H1 (cell line): ENCODE measurements around the gene TYR. TPM values are rescaled to one million over a fixed set of nuclear protein-coding genes. Genes with fewer than 3 reads are reported as not detected.

Experiments
- CTCF ChIA-PET: fragments of 300-600 bp; sonication (Branson Sonifier 250); formaldehyde crosslinking; loops from one replicate; lab custom pipeline; 2021; ENCODE audit not compliant: partially characterized antibody; lab: Charles Lee
- POLR2A ChIA-PET: fragments of 300-600 bp; sonication (Branson Sonifier 250); formaldehyde crosslinking; loops from one replicate; lab custom pipeline; 2021; ENCODE audit warnings: inconsistent platforms; ENCODE audit not compliant: partially characterized antibody; lab: Charles Lee
- DNase-seq, 2 experiments: peaks; one replicate each; pipeline versions ENCODE4 v3.0.0 to v3.0.0-alpha.2; 2010 to 2022; ENCODE audit warnings: low spot score in 2 of 2, low read depth in 1 of 2, mixed read lengths in 1 of 2
- FAIRE-seq: peaks from 2 replicates; lab custom pipeline; 2011; peaks lifted over from hg19 to GRCh38; lab: Jason Lieb, UNC
- H2AFZ ChIP-seq: 2 replicates; pipeline ENCODE4 v1.8.1; 2012; ENCODE audit warnings: low read length, inconsistent platforms
- H2AK5ac ChIP-seq: 2 replicates; pipeline ENCODE4 v1.6.1; 2013; ENCODE audit warnings: low read depth, low read length
- H2BK120ac ChIP-seq: replicated peaks from 2 replicates; pipeline ENCODE3; 2013; ENCODE audit warnings: low read depth, low read length, inconsistent platforms
- H2BK12ac ChIP-seq: 2 replicates; pipeline ENCODE4 v1.6.1; 2013; ENCODE audit warnings: low read depth, low read length
- H2BK15ac ChIP-seq: 2 replicates; pipeline ENCODE4 v1.6.1; 2013; ENCODE audit warnings: low read length
- H2BK20ac ChIP-seq: 2 replicates; pipeline ENCODE4 v1.6.1; 2013; ENCODE audit warnings: low read length
- H2BK5ac ChIP-seq: 2 replicates; pipeline ENCODE4 v1.6.1; 2013; ENCODE audit warnings: low read depth, low read length
- H3K14ac ChIP-seq: 2 replicates; pipeline ENCODE4 v1.6.1; 2013; ENCODE audit warnings: inconsistent platforms; ENCODE audit not compliant: insufficient read length
- H3K18ac ChIP-seq: 2 replicates; pipeline ENCODE4 v1.6.1; 2013; ENCODE audit warnings: low read length; ENCODE audit errors: extremely low read depth
- H3K23ac ChIP-seq: 2 replicates; pipeline ENCODE4 v1.6.1; 2013; ENCODE audit warnings: inconsistent platforms; ENCODE audit not compliant: insufficient read length
- H3K23me2 ChIP-seq: 2 replicates; pipeline ENCODE4 v1.6.1; 2013; ENCODE audit warnings: low read depth, low read length
- H3K27ac ChIP-seq: 2 replicates; pipeline ENCODE4 v1.6.1; 2011; ENCODE audit warnings: low read depth, low read length, inconsistent platforms
- H3K27me3 ChIP-seq, 4 experiments: replicated peaks in 1 of 4; 1 replicate in 1 of 4; 2 replicates in 3 of 4; pipeline versions ENCODE4 v1.6.1 to v1.8.1; 2011 to 2013; ENCODE audit warnings: low read length in 3 of 4, mild to moderate bottlenecking in 3 of 4, inconsistent platforms in 2 of 4, mixed read lengths in 2 of 4, moderate library complexity in 1 of 4; ENCODE audit not compliant: control insufficient read depth in 3 of 4, insufficient read depth in 3 of 4; ENCODE audit errors: extremely low read depth in 1 of 4
- H3K36me3 ChIP-seq, 4 experiments: 2 replicates each; pipeline versions ENCODE4 v1.6.1 to v1.8.1; 2011 to 2013; ENCODE audit warnings: mild to moderate bottlenecking in 4 of 4, low read length in 3 of 4, moderate library complexity in 2 of 4, control low read depth in 1 of 4, inconsistent platforms in 1 of 4; ENCODE audit not compliant: insufficient read depth in 4 of 4, control insufficient read depth in 2 of 4
- H3K4ac ChIP-seq: replicated peaks from 2 replicates; pipeline ENCODE3; 2013; ENCODE audit warnings: low read length, low read depth, mixed read lengths, inconsistent platforms; ENCODE audit not compliant: insufficient read length
- H3K4me1 ChIP-seq, 4 experiments: replicated peaks in 1 of 4; 1 replicate in 1 of 4; 2 replicates in 3 of 4; pipeline versions ENCODE4 v1.6.1 to v1.8.1; 2011 to 2013; ENCODE audit warnings: low read length in 3 of 4, inconsistent platforms in 2 of 4, mixed read lengths in 1 of 4; ENCODE audit not compliant: insufficient read depth in 4 of 4, control insufficient read depth in 3 of 4
- H3K4me2 ChIP-seq, 2 experiments: 2 replicates each; pipeline versions ENCODE4 v1.6.1 to v1.8.1; 2011 to 2013; ENCODE audit warnings: low read depth in 2 of 2, low read length in 2 of 2, control low read depth in 1 of 2, inconsistent platforms in 1 of 2, mild to moderate bottlenecking in 1 of 2; ENCODE audit not compliant: insufficient read depth in 1 of 2
- H3K4me3 ChIP-seq, 4 experiments: fragments of 200-600, 300-600 bp in 1 of 4; sonication (generic), shearing (Covaris generic), sonication (Bioruptor Twin) in 1 of 4; 2 replicates each; pipeline versions ENCODE4 v1.5.1 to v1.8.1; 2011 to 2016; ENCODE audit warnings: low read length in 4 of 4, low read depth in 3 of 4, control low read depth in 2 of 4, inconsistent platforms in 2 of 4, mild to moderate bottlenecking in 2 of 4, mixed read lengths in 1 of 4, moderate library complexity in 1 of 4; ENCODE audit not compliant: insufficient read depth in 2 of 4; ENCODE audit errors: extremely low read depth in 1 of 4
- H3K56ac ChIP-seq: replicated peaks from 2 replicates; pipeline ENCODE3; 2013; ENCODE audit warnings: low read depth, mild to moderate bottlenecking, mixed read lengths, low read length, inconsistent platforms; ENCODE audit not compliant: insufficient read length
- H3K79me1 ChIP-seq: 2 replicates; pipeline ENCODE4 v1.6.1; 2013; ENCODE audit warnings: low read depth, low read length, control low read depth
- H3K79me2 ChIP-seq, 2 experiments: 2 replicates each; pipeline versions ENCODE4 v1.6.1 to v1.8.1; 2012 to 2013; ENCODE audit warnings: low read length in 2 of 2, mild to moderate bottlenecking in 2 of 2, inconsistent platforms in 1 of 2; ENCODE audit not compliant: insufficient read depth in 2 of 2, control insufficient read depth in 1 of 2
- H3K9ac ChIP-seq, 4 experiments: replicated peaks in 1 of 4; 1 replicate in 1 of 4; 2 replicates in 3 of 4; pipeline versions ENCODE4 v1.6.1 to v1.8.1; 2011 to 2013; ENCODE audit warnings: low read depth in 3 of 4, low read length in 3 of 4, control low read depth in 2 of 4, mild to moderate bottlenecking in 2 of 4, moderate library complexity in 2 of 4, inconsistent platforms in 1 of 4; ENCODE audit errors: extremely low read depth in 1 of 4
- H3K9me3 ChIP-seq, 2 experiments: 2 replicates each; pipeline versions ENCODE4 v1.6.1 to v1.8.1; 2012 to 2013; ENCODE audit warnings: mild to moderate bottlenecking in 2 of 2, moderate library complexity in 2 of 2, control low read depth in 1 of 2, inconsistent platforms in 1 of 2, low read depth in 1 of 2, low read length in 1 of 2, mixed read lengths in 1 of 2; ENCODE audit not compliant: insufficient read depth in 2 of 2
- H4K20me1 ChIP-seq, 2 experiments: replicated peaks in 1 of 2; 2 replicates each; pipeline versions ENCODE3 to v1.8.1; 2011 to 2013; ENCODE audit warnings: inconsistent platforms in 2 of 2, low read length in 2 of 2, mild to moderate bottlenecking in 1 of 2; ENCODE audit not compliant: insufficient read depth in 2 of 2, control insufficient read depth in 1 of 2
- H4K5ac ChIP-seq: 2 replicates; pipeline ENCODE4 v1.6.1; 2013; ENCODE audit warnings: low read length, low read depth, mixed read lengths, inconsistent platforms; ENCODE audit not compliant: insufficient read length
- H4K8ac ChIP-seq: 2 replicates; pipeline ENCODE4 v1.8.0; 2013; ENCODE audit warnings: mild to moderate bottlenecking, moderate library complexity, low read length, inconsistent platforms; ENCODE audit not compliant: insufficient read depth; ENCODE audit errors: extremely low read depth
- H4K91ac ChIP-seq: replicated peaks from 2 replicates; pipeline ENCODE3; 2013; ENCODE audit warnings: low read length, mixed read lengths, inconsistent platforms; ENCODE audit not compliant: insufficient read length
- SP2 ChIP-seq: IDR thresholded peaks from 2 replicates; pipeline ENCODE4 v1.6.1; 2012; ENCODE audit warnings: mild to moderate bottlenecking, low read length, inconsistent platforms
- WGBS, 2 experiments: shearing (Covaris generic) in 1 of 2; methylation state at CpG; one replicate each; pipeline versions ENCODE4 v1.1.6 to v1.1.7; 2013 to 2015; ENCODE audit warnings: low lambda C conversion rate in 2 of 2, mixed read lengths in 2 of 2, inconsistent platforms in 1 of 2, low coverage in 1 of 2, missing lambda C conversion rate in 1 of 2; ENCODE audit not compliant: insufficient replicate concordance in 2 of 2, insufficient coverage in 1 of 2, insufficient read length in 1 of 2; ENCODE audit errors: extremely low coverage in 1 of 2, missing lambda C conversion rate in 1 of 2; 5-methylcytosine and 5-hydroxymethylcytosine counted together
- polyA plus RNA-seq, 7 experiments: library from polyadenylated mRNA; depleted of rRNA in 3 of 7; stranded (reverse) in 5 of 7; unstranded in 2 of 7; fragments of >200 nt in 5 of 7; fragments of 200-250 nt in 2 of 7; gene quantifications; 1 replicate in 5 of 7; 2 replicates in 1 of 7; 4 replicates in 1 of 7; pipeline versions ENCODE4 v1.2.1 to v1.2.3, GENCODE V29; 2011 to 2013; ENCODE audit warnings: missing spikeins in 2 of 7, mixed read lengths in 2 of 7
- total RNA-seq: library from RNA; stranded (reverse); fragmentation: NEBNext Ultra II Directional; extraction: Animal tissue kit (Norgen Biotek cat#: 25700); gene quantifications from 2 replicates; pipeline ENCODE4 v1.2.1, GENCODE V29; 2021
- TF ChIP-seq, protein P1 (sequence below): IDR thresholded peaks from 2 replicates; pipeline ENCODE4 v1.6.1; 2011; ENCODE audit warnings: low read length, improper control_type of control experiment
- TF ChIP-seq, protein P2 (sequence below): IDR thresholded peaks from 2 replicates; pipeline ENCODE4 v1.6.1; 2012; ENCODE audit warnings: low read length, inconsistent platforms

TYR gene
- total and polyA plus RNA-seq, 2 of the 8 experiments (the other 6 are each of a cell fraction or from before 2014, with no cell fraction given) = not detected

DNA sequence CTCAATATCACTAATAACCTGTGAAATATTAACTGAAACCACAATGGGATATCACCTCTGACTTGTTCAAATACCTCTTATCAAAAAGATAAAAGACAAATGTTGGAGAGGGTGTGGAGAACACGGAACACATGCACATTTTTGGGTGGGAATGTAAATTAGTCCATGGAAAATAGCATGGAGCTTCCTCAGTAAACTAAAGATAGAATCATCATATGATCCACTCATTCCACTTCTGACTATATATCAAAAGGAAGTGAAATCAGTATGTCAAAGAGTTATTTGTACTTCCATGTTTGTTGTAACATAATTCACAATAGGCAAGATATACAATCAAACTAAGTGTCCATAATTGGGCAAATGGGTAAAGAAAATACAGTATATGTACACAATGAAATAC lies 57.4 kb downstream of the TYR start:
- H2AK5ac ChIP-seq = no peak overlapping the region
- H2BK15ac ChIP-seq = no peak overlapping the region
- ChIA-PET POLR2A (interaction anchor here (0.6 kb wide), 1 partner anchor 1118 kb away, joined by 3 read pairs; no protein-coding TSS in a partner anchor), CTCF (interaction anchor here (0.6 to 2.2 kb wide), 3 partner anchors 12 to 1092 kb away, joined by 3 to 8 read pairs (median 3); no protein-coding TSS in a partner anchor)
- H3K4me1 ChIP-seq = no peaks in the 10 kb centered on the region
- H2BK20ac ChIP-seq = no peak overlapping the region
- WGBS, 2 experiments = 88% methylated on average over 1 of the region's 1 CpG; no CpG with 5 or more reads in 1 of the 2 experiments
- no peak overlapping the region for H3K56ac ChIP-seq
- H2BK12ac ChIP-seq = no peak overlapping the region
- no peaks in the 10 kb centered on the region for H3K79me2 ChIP-seq
- no peak overlapping the region for H3K18ac ChIP-seq
- DNase-seq (no peak), FAIRE-seq (no peak)
- H3K79me1 ChIP-seq = no peaks in the 10 kb centered on the region
- H4K91ac ChIP-seq = no peak overlapping the region
- no peaks in the 10 kb centered on the region for H3K9me3 ChIP-seq
- H3K23ac ChIP-seq = no peak overlapping the region
- H3K4me3 ChIP-seq = no peak overlapping the region
- no peaks in the 10 kb centered on the region for H3K27me3 ChIP-seq
- no peak overlapping the region for H2AFZ ChIP-seq
- no peak overlapping the region for H3K9ac ChIP-seq
- H2BK5ac ChIP-seq = no peak overlapping the region
- no peak overlapping the region for H3K4me2 ChIP-seq
- H4K20me1 ChIP-seq = no peaks in the 10 kb centered on the region
- H4K8ac ChIP-seq = no peak overlapping the region
- H2BK120ac ChIP-seq = no peak overlapping the region
- no peak overlapping the region for H3K27ac ChIP-seq
- no peak overlapping the region for H4K5ac ChIP-seq
- H3K14ac ChIP-seq = no peak overlapping the region
- peaks cover 2% of the 10 kb centered on the region; the same call in 1 of the 2 replicates for H3K23me2 ChIP-seq
- no peaks in the 10 kb centered on the region for H3K36me3 ChIP-seq
- H3K4ac ChIP-seq = no peak overlapping the region
- TF ChIP-seq, protein P1, sequence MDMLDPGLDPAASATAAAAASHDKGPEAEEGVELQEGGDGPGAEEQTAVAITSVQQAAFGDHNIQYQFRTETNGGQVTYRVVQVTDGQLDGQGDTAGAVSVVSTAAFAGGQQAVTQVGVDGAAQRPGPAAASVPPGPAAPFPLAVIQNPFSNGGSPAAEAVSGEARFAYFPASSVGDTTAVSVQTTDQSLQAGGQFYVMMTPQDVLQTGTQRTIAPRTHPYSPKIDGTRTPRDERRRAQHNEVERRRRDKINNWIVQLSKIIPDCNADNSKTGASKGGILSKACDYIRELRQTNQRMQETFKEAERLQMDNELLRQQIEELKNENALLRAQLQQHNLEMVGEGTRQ = no peak
- TF ChIP-seq, protein P2, sequence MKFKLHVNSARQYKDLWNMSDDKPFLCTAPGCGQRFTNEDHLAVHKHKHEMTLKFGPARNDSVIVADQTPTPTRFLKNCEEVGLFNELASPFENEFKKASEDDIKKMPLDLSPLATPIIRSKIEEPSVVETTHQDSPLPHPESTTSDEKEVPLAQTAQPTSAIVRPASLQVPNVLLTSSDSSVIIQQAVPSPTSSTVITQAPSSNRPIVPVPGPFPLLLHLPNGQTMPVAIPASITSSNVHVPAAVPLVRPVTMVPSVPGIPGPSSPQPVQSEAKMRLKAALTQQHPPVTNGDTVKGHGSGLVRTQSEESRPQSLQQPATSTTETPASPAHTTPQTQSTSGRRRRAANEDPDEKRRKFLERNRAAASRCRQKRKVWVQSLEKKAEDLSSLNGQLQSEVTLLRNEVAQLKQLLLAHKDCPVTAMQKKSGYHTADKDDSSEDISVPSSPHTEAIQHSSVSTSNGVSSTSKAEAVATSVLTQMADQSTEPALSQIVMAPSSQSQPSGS = no peak
- TF ChIP-seq SP2 = no peak
